SK-N-SH treated with all-trans-retinoic acid at 6 μM for 48 hours (cell line): Measurements from ENCODE around the gene GLDC.

Experiments used
- ATAC-seq: fragments of 200-7000 bp; cut with Tn5 transposase; 3 replicates; pipeline ENCODE4 v1.9.1; 2020; ENCODE audit warnings: mild to moderate bottlenecking, moderate library complexity
- ARNTL ChIP-seq: fragments of 450-650 bp; formaldehyde crosslinking; IDR thresholded peaks from 2 replicates; pipeline ENCODE4 v1.5.0; 2020; ENCODE audit warnings: low read depth, mild to moderate bottlenecking, moderate library complexity, borderline replicate concordance
- BACH2 ChIP-seq: fragments of 250-450 bp; sonication (Bioruptor Pico); IDR thresholded peaks from 2 replicates; pipeline ENCODE4 v1.9.0; 2021; ENCODE audit warnings: mild to moderate bottlenecking, borderline replicate concordance
- CSDC2 ChIP-seq: fragments of 250-450 bp; sonication (Bioruptor Pico); IDR thresholded peaks from 2 replicates; pipeline ENCODE4 v1.5.0; 2020; ENCODE audit warnings: mild to moderate bottlenecking, moderate library complexity
- CSRNP3 ChIP-seq: fragments of 250-450 bp; sonication (Bioruptor Pico); IDR thresholded peaks from 2 replicates; pipeline ENCODE4 v1.5.1; 2021; ENCODE audit warnings: mild to moderate bottlenecking, moderate library complexity
- ESRRG ChIP-seq: fragments of 250-450 bp; sonication (Bioruptor Pico); IDR thresholded peaks from 2 replicates; pipeline ENCODE4 v1.6.1; 2021; ENCODE audit warnings: mild to moderate bottlenecking
- GLIS3 ChIP-seq: fragments of 250-450 bp; sonication (Bioruptor Pico); IDR thresholded peaks from 2 replicates; pipeline ENCODE4 v1.5.0; 2020; ENCODE audit warnings: mild to moderate bottlenecking, moderate library complexity
- ISL1 ChIP-seq: fragments of 250-450 bp; sonication (Bioruptor Pico); IDR thresholded peaks from 2 replicates; pipeline ENCODE4 v2.1.2; 2022; ENCODE audit warnings: mild to moderate bottlenecking, moderate library complexity
- PPARA ChIP-seq: fragments of 250-450 bp; sonication (Bioruptor Pico); IDR thresholded peaks from 2 replicates; pipeline ENCODE4 v1.5.0; 2020; ENCODE audit warnings: mild to moderate bottlenecking, borderline replicate concordance
- RARB ChIP-seq: fragments of 250-450 bp; sonication (Bioruptor Pico); IDR thresholded peaks from 2 replicates; pipeline ENCODE4 v1.8.0; 2021; ENCODE audit warnings: mild to moderate bottlenecking, moderate library complexity
- SNAI2 ChIP-seq: fragments of 250-450 bp; sonication (Bioruptor Pico); IDR thresholded peaks from 2 replicates; pipeline ENCODE4 v1.5.0; 2020; ENCODE audit warnings: mild to moderate bottlenecking, moderate library complexity
- TCF4 ChIP-seq: fragments of 250-450 bp; sonication (Bioruptor Pico); IDR thresholded peaks from 2 replicates; pipeline ENCODE4 v1.8.0; 2021; ENCODE audit warnings: mild to moderate bottlenecking, moderate library complexity, borderline replicate concordance
- TOX ChIP-seq: fragments of 250-450 bp; sonication (Bioruptor Pico); IDR thresholded peaks from 2 replicates; pipeline ENCODE4 v1.8.0; 2021; ENCODE audit warnings: mild to moderate bottlenecking, moderate library complexity, borderline replicate concordance
- ZFP3 ChIP-seq: fragments of 250-450 bp; sonication (Bioruptor Pico); IDR thresholded peaks from 2 replicates; pipeline ENCODE4 v1.5.0; 2020; ENCODE audit warnings: mild to moderate bottlenecking, moderate library complexity
- ZFP30 ChIP-seq: fragments of 450-650 bp; formaldehyde crosslinking; IDR thresholded peaks from 2 replicates; pipeline ENCODE4 v1.5.0; 2022; ENCODE audit warnings: mild to moderate bottlenecking, moderate library complexity
- ZNF565 ChIP-seq: fragments of 450-650 bp; formaldehyde crosslinking; conservative IDR thresholded peaks from 2 replicates; pipeline ENCODE4 v1.5.0; 2020; ENCODE audit warnings: low read depth, mild to moderate bottlenecking, moderate library complexity
- ZNF70 ChIP-seq: fragments of 450-650 bp; formaldehyde crosslinking; IDR thresholded peaks from 2 replicates; pipeline ENCODE4 v1.5.0; 2020; ENCODE audit warnings: mild to moderate bottlenecking, moderate library complexity
- TF ChIP-seq, protein P1 (sequence below): fragments of 250-450 bp; sonication (Bioruptor Pico); IDR thresholded peaks from 2 replicates; pipeline ENCODE4 v1.8.0; 2021; ENCODE audit warnings: low read depth, mild to moderate bottlenecking, moderate library complexity, borderline replicate concordance
- TF ChIP-seq, protein P2 (sequence below): fragments of 250-450 bp; sonication (Bioruptor Pico); IDR thresholded peaks from 2 replicates; pipeline ENCODE4 v1.5.0; 2020; ENCODE audit warnings: mild to moderate bottlenecking, moderate library complexity
- TF ChIP-seq, protein P3 (sequence below): fragments of 250-450 bp; sonication (Bioruptor Pico); IDR thresholded peaks from 2 replicates; pipeline ENCODE4 v1.5.1; 2020; ENCODE audit warnings: low read depth, mild to moderate bottlenecking, moderate library complexity

GLDC gene

GRCh38 chr9:6672118-6672517 lies 26.6 kb upstream of the GLDC start:
- no peak for ATAC-seq
- TF ChIP-seq, protein P1, sequence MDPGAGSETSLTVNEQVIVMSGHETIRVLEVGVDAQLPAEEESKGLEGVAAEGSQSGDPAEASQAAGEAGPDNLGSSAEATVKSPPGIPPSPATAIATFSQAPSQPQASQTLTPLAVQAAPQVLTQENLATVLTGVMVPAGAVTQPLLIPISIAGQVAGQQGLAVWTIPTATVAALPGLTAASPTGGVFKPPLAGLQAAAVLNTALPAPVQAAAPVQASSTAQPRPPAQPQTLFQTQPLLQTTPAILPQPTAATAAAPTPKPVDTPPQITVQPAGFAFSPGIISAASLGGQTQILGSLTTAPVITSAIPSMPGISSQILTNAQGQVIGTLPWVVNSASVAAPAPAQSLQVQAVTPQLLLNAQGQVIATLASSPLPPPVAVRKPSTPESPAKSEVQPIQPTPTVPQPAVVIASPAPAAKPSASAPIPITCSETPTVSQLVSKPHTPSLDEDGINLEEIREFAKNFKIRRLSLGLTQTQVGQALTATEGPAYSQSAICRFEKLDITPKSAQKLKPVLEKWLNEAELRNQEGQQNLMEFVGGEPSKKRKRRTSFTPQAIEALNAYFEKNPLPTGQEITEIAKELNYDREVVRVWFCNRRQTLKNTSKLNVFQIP = no peak
- TF ChIP-seq CSRNP3 (CRISPR knock-in tag) (no peak), CSDC2 (no peak), ZFP30 (CRISPR knock-in tag) (no peak), PPARA (CRISPR knock-in tag) (no peak), ZNF565 (CRISPR knock-in tag) (no peak), ISL1 (CRISPR knock-in tag) (no peak), RARB (CRISPR knock-in tag) (no peak), ESRRG (CRISPR knock-in tag) (no peak), SNAI2 (CRISPR knock-in tag) (no peak), TCF4 (CRISPR knock-in tag) (no peak), ZNF70 (CRISPR knock-in tag) (no peak), ZFP3 (no peak), TOX (CRISPR knock-in tag) (no peak)
- TF ChIP-seq, protein P2, sequence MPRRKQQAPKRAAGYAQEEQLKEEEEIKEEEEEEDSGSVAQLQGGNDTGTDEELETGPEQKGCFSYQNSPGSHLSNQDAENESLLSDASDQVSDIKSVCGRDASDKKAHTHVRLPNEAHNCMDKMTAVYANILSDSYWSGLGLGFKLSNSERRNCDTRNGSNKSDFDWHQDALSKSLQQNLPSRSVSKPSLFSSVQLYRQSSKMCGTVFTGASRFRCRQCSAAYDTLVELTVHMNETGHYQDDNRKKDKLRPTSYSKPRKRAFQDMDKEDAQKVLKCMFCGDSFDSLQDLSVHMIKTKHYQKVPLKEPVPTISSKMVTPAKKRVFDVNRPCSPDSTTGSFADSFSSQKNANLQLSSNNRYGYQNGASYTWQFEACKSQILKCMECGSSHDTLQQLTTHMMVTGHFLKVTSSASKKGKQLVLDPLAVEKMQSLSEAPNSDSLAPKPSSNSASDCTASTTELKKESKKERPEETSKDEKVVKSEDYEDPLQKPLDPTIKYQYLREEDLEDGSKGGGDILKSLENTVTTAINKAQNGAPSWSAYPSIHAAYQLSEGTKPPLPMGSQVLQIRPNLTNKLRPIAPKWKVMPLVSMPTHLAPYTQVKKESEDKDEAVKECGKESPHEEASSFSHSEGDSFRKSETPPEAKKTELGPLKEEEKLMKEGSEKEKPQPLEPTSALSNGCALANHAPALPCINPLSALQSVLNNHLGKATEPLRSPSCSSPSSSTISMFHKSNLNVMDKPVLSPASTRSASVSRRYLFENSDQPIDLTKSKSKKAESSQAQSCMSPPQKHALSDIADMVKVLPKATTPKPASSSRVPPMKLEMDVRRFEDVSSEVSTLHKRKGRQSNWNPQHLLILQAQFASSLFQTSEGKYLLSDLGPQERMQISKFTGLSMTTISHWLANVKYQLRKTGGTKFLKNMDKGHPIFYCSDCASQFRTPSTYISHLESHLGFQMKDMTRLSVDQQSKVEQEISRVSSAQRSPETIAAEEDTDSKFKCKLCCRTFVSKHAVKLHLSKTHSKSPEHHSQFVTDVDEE (CRISPR knock-in tag) = no peak
- TF ChIP-seq, protein P3, sequence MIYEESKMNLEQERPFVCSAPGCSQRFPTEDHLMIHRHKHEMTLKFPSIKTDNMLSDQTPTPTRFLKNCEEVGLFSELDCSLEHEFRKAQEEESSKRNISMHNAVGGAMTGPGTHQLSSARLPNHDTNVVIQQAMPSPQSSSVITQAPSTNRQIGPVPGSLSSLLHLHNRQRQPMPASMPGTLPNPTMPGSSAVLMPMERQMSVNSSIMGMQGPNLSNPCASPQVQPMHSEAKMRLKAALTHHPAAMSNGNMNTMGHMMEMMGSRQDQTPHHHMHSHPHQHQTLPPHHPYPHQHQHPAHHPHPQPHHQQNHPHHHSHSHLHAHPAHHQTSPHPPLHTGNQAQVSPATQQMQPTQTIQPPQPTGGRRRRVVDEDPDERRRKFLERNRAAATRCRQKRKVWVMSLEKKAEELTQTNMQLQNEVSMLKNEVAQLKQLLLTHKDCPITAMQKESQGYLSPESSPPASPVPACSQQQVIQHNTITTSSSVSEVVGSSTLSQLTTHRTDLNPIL (CRISPR knock-in tag) = no peak
- TF ChIP-seq, all 23 proteins: peak for 0

- no peak for ATAC-seq
- TF ChIP-seq ZNF565 (CRISPR knock-in tag) = no peak
- no peak for TF ChIP-seq TOX (CRISPR knock-in tag)
- no peak for TF ChIP-seq ZFP3
- no peak for TF ChIP-seq BACH2 (CRISPR knock-in tag)
- TF ChIP-seq, all 23 proteins: peak for 0
Measured at GRCh38 chr9:6671416-6671815, 25.9 kb upstream of the GLDC start.

DNA sequence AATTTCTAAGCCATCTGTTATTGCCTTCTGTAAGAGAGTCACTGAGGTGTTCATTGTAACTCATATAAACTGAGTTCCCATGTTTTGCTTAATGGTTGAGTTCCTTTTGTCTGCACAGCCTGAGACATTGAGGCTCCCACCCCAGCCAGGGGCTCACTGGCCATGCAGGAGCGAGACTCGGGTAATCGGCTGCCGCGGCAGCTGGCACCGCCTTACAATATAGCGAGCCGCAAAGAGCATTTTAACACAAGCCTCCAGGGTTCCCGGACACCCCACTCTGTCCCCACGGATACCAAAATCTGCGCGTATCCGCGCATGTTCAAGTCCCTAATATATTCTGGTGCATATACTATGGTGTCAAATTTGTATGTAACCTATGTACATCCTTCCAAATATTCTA lies 24.4 kb upstream of the GLDC start:
- ATAC-seq = no peak

More for the DNA sequence above, 24.4 kb upstream of the GLDC start:
- TF ChIP-seq ZFP30 (CRISPR knock-in tag) (no peak), ISL1 (CRISPR knock-in tag) (no peak), CSDC2 (no peak), GLIS3 (CRISPR knock-in tag) (no peak), ARNTL (CRISPR knock-in tag) (no peak), TCF4 (CRISPR knock-in tag) (no peak), SNAI2 (CRISPR knock-in tag) (no peak), ZFP3 (no peak)
- TF ChIP-seq, protein P3 (CRISPR knock-in tag) = no peak
